ENCODE measurements around the gene RFX8. TPM values are rescaled to one million over a fixed set of nuclear protein-coding genes. Genes with fewer than 3 reads are reported as not detected.
"Not testable (repeated sequence)": the region's sequence is repeated elsewhere in the genome, so short reads cannot be mapped to it uniquely, and the experiment has no call there.

Gene RFX8
- polyA plus RNA-seq (ENCODE audit: insufficient read length), result 2.1 TPM

- DNase-seq (ENCODE audit: low read depth), result no peak
Observed at GRCh38 chr2:101474731-101475384, at the start of gene RFX8. TSS of gene RFX8 (minus strand) at chr2:101475112. CDS start at chr2:101466848, 8,264 bp downstream.

GRCh38 chr2:101521487-101521886 is 46.6 kb upstream of the RFX8 start:
- DNase-seq (ENCODE audit: low read depth), result no peak

- DNase-seq (ENCODE audit: low read depth), result no peak
Observed at GRCh38 chr2:101520246-101520645, 45.3 kb upstream of the RFX8 start.

- DNase-seq (ENCODE audit: low read depth), result no peak
Observed at GRCh38 chr2:101518578-101519492, 43.9 kb upstream of the RFX8 start.

GRCh38 chr2:101517758-101518271 is 42.9 kb upstream of the RFX8 start:
- DNase-seq (ENCODE audit: low read depth), result no peak

- DNase-seq (ENCODE audit: low read depth), result no peak
Observed at GRCh38 chr2:101516823-101517690, 42.1 kb upstream of the RFX8 start.

GRCh38 chr2:101516349-101516748 is 41.4 kb upstream of the RFX8 start:
- DNase-seq (ENCODE audit: low read depth), result no peak

- DNase-seq (ENCODE audit: low read depth), result no peak
Observed at GRCh38 chr2:101515477-101515876, 40.6 kb upstream of the RFX8 start.

GRCh38 chr2:101512993-101513392 is 38.1 kb upstream of the RFX8 start:
- DNase-seq (ENCODE audit: low read depth), result no peak

- no peak for DNase-seq (ENCODE audit: low read depth)
Observed at GRCh38 chr2:101511381-101511780, 36.5 kb upstream of the RFX8 start.

- DNase-seq (ENCODE audit: low read depth), result peak; percentile 77
Observed at GRCh38 chr2:101509499-101510284, 34.8 kb upstream of the RFX8 start.

- DNase-seq (ENCODE audit: low read depth), result no peak
Observed at GRCh38 chr2:101508636-101509035, 33.7 kb upstream of the RFX8 start.

- DNase-seq (ENCODE audit: low read depth), result not testable (repeated sequence)
Observed at GRCh38 chr2:101505276-101505675, 30.4 kb upstream of the RFX8 start.

GRCh38 chr2:101504744-101505143 is 29.8 kb upstream of the RFX8 start:
- DNase-seq (ENCODE audit: low read depth), result not testable (repeated sequence)

- DNase-seq (ENCODE audit: low read depth), result no peak
Observed at GRCh38 chr2:101502095-101502494, 27.2 kb upstream of the RFX8 start.

- DNase-seq (ENCODE audit: low read depth), result no peak
Observed at GRCh38 chr2:101501443-101501842, 26.5 kb upstream of the RFX8 start.

GRCh38 chr2:101500860-101501259 is 25.9 kb upstream of the RFX8 start:
- no peak for DNase-seq (ENCODE audit: low read depth)

GRCh38 chr2:101500180-101500579 is 25.3 kb upstream of the RFX8 start:
- no peak for DNase-seq (ENCODE audit: low read depth)

GRCh38 chr2:101496279-101496678 is 21.4 kb upstream of the RFX8 start:
- no peak for DNase-seq (ENCODE audit: low read depth)

- DNase-seq (ENCODE audit: low read depth), result no peak
Observed at GRCh38 chr2:101492936-101493473, 18.1 kb upstream of the RFX8 start.

GRCh38 chr2:101486994-101487393 is 12.1 kb upstream of the RFX8 start:
- no peak for DNase-seq (ENCODE audit: low read depth)
